Left lung (tissue), 10 donors: ENCODE measurements around the gene ANTXRL. TPM values are rescaled to one million over a fixed set of nuclear protein-coding genes. Genes with fewer than 3 reads are reported as not detected.
"Not testable (repeated sequence)": the region's sequence is repeated elsewhere in the genome, so short reads cannot be mapped to it uniquely, and the experiment has no call there.

Experiments used
- ATAC-seq: fragments of 200-7000 bp; cut with Tn5 transposase; one replicate; pipeline ENCODE4 v1.9.1; 2020; ENCODE audit warnings: moderate library complexity
- DNase-seq, 4 donors: peaks; one replicate each; pipeline ENCODE4 v3.0.0-alpha.2; 2013 to 2020
- H3K27ac ChIP-seq, 2 donors: fragments of 200-600 bp; sonication (generic) in 1 of 2; one replicate each; pipeline versions ENCODE4 v1.5.0 to v1.8.0; 2020 to 2021
- H3K27me3 ChIP-seq, 2 donors: fragments of 200-600 bp; sonication (generic) in 1 of 2; one replicate each; pipeline versions ENCODE4 v1.5.0 to v1.8.0; 2020 to 2021
- H3K36me3 ChIP-seq, 2 donors: fragments of 200-600 bp; sonication (generic) in 1 of 2; one replicate each; pipeline versions ENCODE4 v1.5.0 to v1.8.0; 2020 to 2021
- H3K4me1 ChIP-seq, 2 donors: fragments of 200-600 bp; one replicate each; pipeline ENCODE4 v1.8.0; 2021
- H3K4me3 ChIP-seq, 2 donors: fragments of 200-600 bp; sonication (generic) in 1 of 2; one replicate each; pipeline versions ENCODE4 v1.5.0 to v1.8.0; 2020 to 2021; ENCODE audit warnings: mild to moderate bottlenecking in 1 of 2
- H3K9me3 ChIP-seq, 2 donors: fragments of 200-600 bp; sonication (generic) in 1 of 2; one replicate each; pipeline versions ENCODE4 v1.5.0 to v1.8.0; 2020 to 2021
- intact Hi-C, 2 donors: fragments of 100-400 bp; cut with DNase I; formaldehyde crosslinking; loops; one replicate each; pipeline versions ENCODE4 v1.11.2 to v1.14.2; 2022
- polyA plus RNA-seq, 6 donors: library from polyadenylated mRNA; unstranded; fragments of 120-200 nt; gene quantifications; one replicate each; pipeline ENCODE4 v1.2.1, GENCODE V29; 2013; ENCODE audit not compliant: insufficient read length in 6 of 6
- total RNA-seq, 2 donors: library from RNA; stranded (reverse); fragmentation: NEBNext Ultra II Directional; extraction: Animal tissue kit (Norgen Biotek cat#: 25700); gene quantifications; one replicate each; pipeline ENCODE4 v1.2.1, GENCODE V29; 2021
- TF ChIP-seq, protein P1 (sequence below), 2 donors: fragments of 200-600 bp; sonication (generic) in 1 of 2; IDR thresholded peaks; one replicate each; pipeline versions ENCODE4 v1.5.0 to v1.8.0; 2021; ENCODE audit warnings: antibody characterized with exemption in 2 of 2
- donor health status: DM: no; HTN: yes; CAD: no.
- donor health status: DM: no; HTN: no; CAD: no.

Gene ANTXRL
- total and polyA plus RNA-seq, 8 donors = not detected

DNA sequence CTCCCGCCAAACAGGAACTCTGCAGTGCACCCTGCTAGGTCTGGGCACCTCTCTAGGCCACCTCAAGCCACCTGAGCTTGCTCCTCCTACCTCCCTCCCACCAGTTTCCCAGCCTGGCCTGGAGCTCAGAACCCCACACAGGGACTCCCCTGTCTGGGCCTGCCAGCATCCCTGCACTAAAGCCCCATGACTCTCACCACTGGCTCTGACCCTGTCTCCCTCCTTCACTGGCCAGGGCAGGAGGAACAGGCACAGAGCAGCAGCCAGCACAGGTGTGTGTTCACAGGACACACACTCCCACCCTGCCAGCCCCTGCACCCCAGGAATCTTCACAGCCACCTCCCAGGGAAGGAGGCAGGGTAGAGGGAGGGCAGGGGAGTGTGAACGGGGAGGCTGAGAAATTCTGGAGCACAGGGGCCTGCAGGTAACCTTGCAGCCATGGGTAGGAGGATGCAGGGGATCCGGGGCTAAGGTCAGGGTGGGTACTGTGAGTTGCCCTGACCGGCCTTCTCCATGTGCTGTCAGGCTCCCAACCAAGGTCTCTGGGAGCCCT, 13.9 kb upstream of the ANTXRL start:
- no peaks in the 10 kb centered on the region for H3K9me3 ChIP-seq
- no peak for DNase-seq
- no peaks in the 10 kb centered on the region for H3K4me1 ChIP-seq
- H3K27me3 ChIP-seq = no peaks in the 10 kb centered on the region
- H3K27ac ChIP-seq = no peak overlapping the region
- no peak overlapping the region for H3K4me3 ChIP-seq
- intact Hi-C loops = no loop called here
- TF ChIP-seq, protein P1, sequence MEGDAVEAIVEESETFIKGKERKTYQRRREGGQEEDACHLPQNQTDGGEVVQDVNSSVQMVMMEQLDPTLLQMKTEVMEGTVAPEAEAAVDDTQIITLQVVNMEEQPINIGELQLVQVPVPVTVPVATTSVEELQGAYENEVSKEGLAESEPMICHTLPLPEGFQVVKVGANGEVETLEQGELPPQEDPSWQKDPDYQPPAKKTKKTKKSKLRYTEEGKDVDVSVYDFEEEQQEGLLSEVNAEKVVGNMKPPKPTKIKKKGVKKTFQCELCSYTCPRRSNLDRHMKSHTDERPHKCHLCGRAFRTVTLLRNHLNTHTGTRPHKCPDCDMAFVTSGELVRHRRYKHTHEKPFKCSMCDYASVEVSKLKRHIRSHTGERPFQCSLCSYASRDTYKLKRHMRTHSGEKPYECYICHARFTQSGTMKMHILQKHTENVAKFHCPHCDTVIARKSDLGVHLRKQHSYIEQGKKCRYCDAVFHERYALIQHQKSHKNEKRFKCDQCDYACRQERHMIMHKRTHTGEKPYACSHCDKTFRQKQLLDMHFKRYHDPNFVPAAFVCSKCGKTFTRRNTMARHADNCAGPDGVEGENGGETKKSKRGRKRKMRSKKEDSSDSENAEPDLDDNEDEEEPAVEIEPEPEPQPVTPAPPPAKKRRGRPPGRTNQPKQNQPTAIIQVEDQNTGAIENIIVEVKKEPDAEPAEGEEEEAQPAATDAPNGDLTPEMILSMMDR (IDR thresholded peaks at IDR 0.05) = no peak
- ATAC-seq = no peak
- H3K36me3 ChIP-seq = no peaks in the 10 kb centered on the region

GRCh38 chr10:46273506-46274477, 13.0 kb upstream of the ANTXRL start:
- TF ChIP-seq, protein P1 (IDR thresholded peaks at IDR 0.05) = no peak
- Histone ChIP-seq H3K4me3 (no peak overlapping the region), H3K27me3 (no peaks in the 10 kb centered on the region), H3K9me3 (no peaks in the 10 kb centered on the region), H3K36me3 (no peaks in the 10 kb centered on the region), H3K27ac (no peak overlapping the region), H3K4me1 (no peaks in the 10 kb centered on the region)
- DNase-seq = no peak
- intact Hi-C loops = no loop called here
- no peak for ATAC-seq

DNA sequence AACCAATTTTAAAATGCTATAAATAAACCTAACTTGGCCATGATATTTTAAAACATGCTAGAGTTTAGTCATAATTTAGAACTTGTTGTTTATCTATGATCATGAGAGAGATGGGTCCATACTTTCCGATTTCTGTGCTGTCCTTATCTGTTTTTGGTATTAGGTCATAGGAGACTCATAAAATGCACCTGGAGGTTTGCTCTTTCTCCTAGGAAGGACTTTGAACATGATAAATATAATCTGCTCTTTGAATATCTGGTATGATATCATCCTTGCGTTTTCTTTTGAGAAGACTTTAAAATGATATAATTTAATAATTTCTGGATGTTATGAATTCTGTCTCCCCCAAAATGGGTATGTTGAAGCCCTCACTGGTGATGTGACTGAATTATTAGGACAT, 9.0 kb upstream of the ANTXRL start:
- no peaks in the 10 kb centered on the region for H3K36me3 ChIP-seq
- intact Hi-C loops = no loop called here
- H3K4me3 ChIP-seq = no peak overlapping the region
- H3K4me1 ChIP-seq = peaks cover 0 to 6% of the 10 kb centered on the region in 2 donors
- ATAC-seq = no peak
- TF ChIP-seq, protein P1 (IDR thresholded peaks at IDR 0.05) = no peak
- no peaks in the 10 kb centered on the region for H3K9me3 ChIP-seq
- H3K27me3 ChIP-seq = peaks cover 0 to 10% of the 10 kb centered on the region in 2 donors
- no peak overlapping the region for H3K27ac ChIP-seq
- DNase-seq = no peak

DNA sequence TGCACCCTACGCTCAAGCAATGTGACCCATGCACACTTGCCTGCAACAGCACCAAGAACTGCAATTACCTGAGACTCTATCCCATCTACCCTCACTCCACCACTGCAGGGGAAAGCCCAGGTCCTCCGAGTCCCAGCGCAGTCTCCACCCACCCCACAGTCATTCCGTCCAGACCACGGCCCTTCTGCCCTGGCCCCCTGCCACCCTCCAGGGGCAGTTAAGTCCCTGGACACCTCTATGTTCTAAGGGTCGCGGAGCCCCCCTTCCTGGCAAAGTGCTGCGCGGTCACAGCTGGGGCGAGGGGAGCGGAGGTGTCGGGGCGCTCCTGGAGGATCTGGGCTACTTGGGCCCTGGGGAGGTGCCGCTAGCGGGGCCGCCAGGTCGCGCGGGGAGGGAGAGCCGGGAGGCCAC, 4.4 kb upstream of the ANTXRL start:
- H3K27ac ChIP-seq = not testable (repeated sequence)

DNA sequence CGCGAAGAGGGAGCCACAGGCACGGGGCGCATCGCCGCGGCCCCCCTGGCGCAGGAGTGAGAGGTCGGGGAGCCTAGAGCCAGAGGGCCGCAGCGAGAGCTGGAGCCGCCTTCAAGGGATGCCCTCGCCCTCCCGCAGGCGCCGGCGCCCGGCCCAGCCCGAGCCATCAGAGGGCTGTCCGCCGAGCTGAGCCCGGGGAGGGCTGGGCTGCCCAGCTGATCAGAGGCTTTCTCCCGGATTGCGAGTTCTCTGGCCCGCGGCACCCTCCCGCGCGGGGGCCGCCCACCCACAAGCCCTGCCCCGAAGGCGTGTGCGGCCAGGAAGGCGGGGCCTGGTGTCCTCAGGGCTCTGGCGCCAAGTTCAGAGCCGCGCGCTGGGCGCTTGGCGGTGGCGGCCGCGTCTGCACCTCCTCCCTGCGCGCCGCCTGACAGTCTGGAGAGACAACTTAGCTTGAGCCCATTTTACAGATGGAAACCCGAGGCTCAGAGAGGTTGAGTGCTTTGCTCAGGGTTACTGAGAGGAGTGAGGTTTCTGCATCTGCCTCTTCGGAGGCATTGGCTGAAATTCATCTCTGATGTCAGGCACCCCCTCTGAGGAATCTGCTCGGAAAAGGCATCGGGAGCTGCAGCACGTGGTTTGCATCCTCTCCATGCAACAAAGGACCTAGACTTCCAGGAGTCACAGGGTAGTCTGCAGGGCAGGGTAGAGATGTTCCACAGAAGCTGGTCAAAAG, 3.8 kb upstream of the ANTXRL start:
- Histone ChIP-seq H3K9me3 (no peaks in the 10 kb centered on the region), H3K27ac (no peak overlapping the region), H3K4me1 (peaks cover 0 to 26% of the 10 kb centered on the region in 2 donors), H3K36me3 (no peaks in the 10 kb centered on the region), H3K27me3 (peaks cover 0 to 20% of the 10 kb centered on the region in 2 donors), H3K4me3 (peak overlapping the region; percentile 33 to 42)
- intact Hi-C loops = loop anchor here in 1 of 2 donors (10.0 kb wide), 1 partner anchor 178 kb away; no protein-coding TSS in a partner anchor
- peak; percentile 64 to 95 (median 86) for DNase-seq
- TF ChIP-seq, protein P1 (IDR thresholded peaks at IDR 0.05) = no peak
- ATAC-seq = peak; percentile 90

More for the DNA sequence above, 4.4 kb upstream of the ANTXRL start:
- not testable (repeated sequence) for H3K36me3 ChIP-seq, DNase-seq, H3K9me3 ChIP-seq
- peak overlapping the region; percentile 33 to 42 for H3K4me3 ChIP-seq
- peaks cover 0 to 20% of the 10 kb centered on the region in 2 donors for H3K27me3 ChIP-seq
- peak; percentile 12 for ATAC-seq
- intact Hi-C loops = loop anchor here in 1 of 2 donors (10.0 kb wide), 1 partner anchor 178 kb away; no protein-coding TSS in a partner anchor
- H3K4me1 ChIP-seq = peaks cover 0 to 24% of the 10 kb centered on the region in 2 donors
